Caco-2 (cell line): ENCODE data around the gene CTNNB1. TPM values are rescaled to one million over a fixed set of nuclear protein-coding genes. Genes with fewer than 3 reads are reported as not detected.

Source experiments
- BruUV-seq: library from RNA; stranded (reverse); fragments of 400-500 nt; replicated peaks from 2 replicates; lab custom pipeline; 2021; lab: Mats Ljungman, UMichigan
- CTCF ChIA-PET: fragments of 300-600 bp; sonication (Branson Sonifier 250); formaldehyde crosslinking; loops from one replicate; lab custom pipeline; 2022; ENCODE audit warnings: antibody characterized with exemption; lab: Charles Lee
- POLR2A ChIA-PET: fragments of 300-600 bp; sonication (Branson Sonifier 250); formaldehyde crosslinking; loops from one replicate; lab custom pipeline; 2022; ENCODE audit warnings: antibody characterized with exemption; lab: Charles Lee
- DNase-seq, 2 experiments: peaks; one replicate each; pipeline versions ENCODE4 v3.0.0 to v3.0.0-alpha.2; 2020 to 2022
- H3K27me3 ChIP-seq: replicated peaks from 2 replicates; pipeline ENCODE4 v1.6.0; 2011; ENCODE audit warnings: low read length; ENCODE audit not compliant: control insufficient read depth, insufficient read depth
- H3K36me3 ChIP-seq: 2 replicates; pipeline ENCODE4 v1.5.1; 2011; ENCODE audit warnings: low read length; ENCODE audit not compliant: control insufficient read depth, insufficient read depth
- H3K4me1 ChIP-seq: fragments of 250-450 bp; sonication (Bioruptor Pico); 2 replicates; pipeline ENCODE4 v1.5.1; 2020; ENCODE audit warnings: mild to moderate bottlenecking
- H3K4me3 ChIP-seq: 2 replicates; pipeline ENCODE4 v1.5.1; 2011; ENCODE audit warnings: low read depth, mild to moderate bottlenecking, control low read depth, low read length
- H3K9me3 ChIP-seq: fragments of 250-450 bp; sonication (Bioruptor Pico); 2 replicates; pipeline ENCODE4 v1.5.1; 2020; ENCODE audit warnings: mild to moderate bottlenecking, moderate library complexity
- H3K27ac Mint-ChIP-seq: one replicate; pipeline ENCODE4 v1.8.0; 2022; ENCODE audit warnings: mixed read lengths; ENCODE audit not compliant: unreplicated experiment
- H3K27me3 Mint-ChIP-seq: one replicate; pipeline ENCODE4 v1.8.0; 2022; ENCODE audit warnings: mixed read lengths; ENCODE audit not compliant: insufficient read depth, unreplicated experiment
- H3K36me3 Mint-ChIP-seq: one replicate; pipeline ENCODE4 v1.8.0; 2022; ENCODE audit warnings: mild to moderate bottlenecking, mixed read lengths; ENCODE audit not compliant: insufficient read depth, unreplicated experiment
- H3K4me1 Mint-ChIP-seq: one replicate; pipeline ENCODE4 v1.8.0; 2022; ENCODE audit warnings: low read depth, mixed read lengths; ENCODE audit not compliant: unreplicated experiment
- H3K4me3 Mint-ChIP-seq: one replicate; pipeline ENCODE4 v1.8.0; 2022; ENCODE audit warnings: mild to moderate bottlenecking, moderate library complexity, mixed read lengths; ENCODE audit not compliant: unreplicated experiment
- H3K9me3 Mint-ChIP-seq: one replicate; pipeline ENCODE4 v1.8.0; 2022; ENCODE audit warnings: mixed read lengths; ENCODE audit not compliant: unreplicated experiment
- intact Hi-C: fragments of 100-400 bp; cut with micrococcal nuclease; formaldehyde crosslinking; loops from one replicate; pipeline ENCODE4 v1.10.0; 2022; ENCODE audit not compliant: unreplicated experiment
- total RNA-seq: library from RNA; stranded (reverse); gene quantifications from 2 replicates; pipeline ENCODE4 v1.2.3, GENCODE V29; 2022
- TF ChIP-seq, protein P1 (sequence below), 2 experiments: fragments of 200-600 bp in 1 of 2; IDR thresholded peaks; 1 replicate in 1 of 2; 2 replicates in 1 of 2; pipeline versions ENCODE4 v1.5.1 to v1.8.0; 2011 to 2022; ENCODE audit warnings: antibody characterized with exemption in 1 of 2, control low read depth in 1 of 2, inconsistent platforms in 1 of 2, low read depth in 1 of 2, low read length in 1 of 2, mild to moderate bottlenecking in 1 of 2, moderate library complexity in 1 of 2; ENCODE audit not compliant: insufficient read depth in 1 of 2, severe bottlenecking in 1 of 2, unreplicated experiment in 1 of 2

The CTNNB1 gene
- total RNA-seq, 1 experiment from 2014 or later, result 206 TPM

DNA sequence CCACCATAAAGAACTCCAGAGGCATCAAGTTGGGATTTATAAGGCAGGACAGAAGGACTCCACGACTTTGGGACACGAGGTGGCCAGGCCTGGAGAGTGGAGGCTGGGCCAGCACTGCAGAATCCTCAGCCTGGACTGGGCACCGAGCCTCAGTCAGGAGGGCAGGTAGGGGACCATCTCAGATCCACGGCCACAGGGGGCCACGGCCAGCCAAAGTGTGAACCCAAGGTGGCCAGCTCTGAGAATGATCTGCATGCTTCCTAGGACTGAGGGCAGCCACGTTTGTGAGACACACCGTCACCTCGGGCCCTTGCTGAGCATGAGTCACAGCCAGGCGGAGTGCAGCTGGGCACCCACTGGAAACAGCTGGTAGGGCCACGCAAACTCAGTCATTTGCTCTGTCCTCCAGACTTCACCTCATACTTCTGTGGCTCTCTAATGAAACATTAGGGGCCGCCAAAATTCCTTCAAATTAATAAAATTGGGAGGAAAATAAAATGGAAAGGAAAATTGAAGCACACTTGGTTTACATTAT lies 65.8 kb downstream of the CTNNB1 start:
- Mint-ChIP-seq H3K9me3 (peaks cover 8% of the 10 kb centered on the region), H3K4me1 (no peaks in the 10 kb centered on the region), H3K27me3 (no peaks in the 10 kb centered on the region), H3K4me3 (no peak overlapping the region), H3K36me3 (no peaks in the 10 kb centered on the region), H3K27ac (no peak overlapping the region)
- H3K9me3 ChIP-seq, result no peaks in the 10 kb centered on the region
- peaks cover 10% of the 10 kb centered on the region for H3K4me1 ChIP-seq
- TF ChIP-seq, protein P1, sequence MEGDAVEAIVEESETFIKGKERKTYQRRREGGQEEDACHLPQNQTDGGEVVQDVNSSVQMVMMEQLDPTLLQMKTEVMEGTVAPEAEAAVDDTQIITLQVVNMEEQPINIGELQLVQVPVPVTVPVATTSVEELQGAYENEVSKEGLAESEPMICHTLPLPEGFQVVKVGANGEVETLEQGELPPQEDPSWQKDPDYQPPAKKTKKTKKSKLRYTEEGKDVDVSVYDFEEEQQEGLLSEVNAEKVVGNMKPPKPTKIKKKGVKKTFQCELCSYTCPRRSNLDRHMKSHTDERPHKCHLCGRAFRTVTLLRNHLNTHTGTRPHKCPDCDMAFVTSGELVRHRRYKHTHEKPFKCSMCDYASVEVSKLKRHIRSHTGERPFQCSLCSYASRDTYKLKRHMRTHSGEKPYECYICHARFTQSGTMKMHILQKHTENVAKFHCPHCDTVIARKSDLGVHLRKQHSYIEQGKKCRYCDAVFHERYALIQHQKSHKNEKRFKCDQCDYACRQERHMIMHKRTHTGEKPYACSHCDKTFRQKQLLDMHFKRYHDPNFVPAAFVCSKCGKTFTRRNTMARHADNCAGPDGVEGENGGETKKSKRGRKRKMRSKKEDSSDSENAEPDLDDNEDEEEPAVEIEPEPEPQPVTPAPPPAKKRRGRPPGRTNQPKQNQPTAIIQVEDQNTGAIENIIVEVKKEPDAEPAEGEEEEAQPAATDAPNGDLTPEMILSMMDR (IDR thresholded peaks at IDR 0.05; ENCODE audit: insufficient read depth in 1 of 2, low read depth in 1 of 2, low read length in 1 of 2, severe bottlenecking in 1 of 2, unreplicated experiment in 1 of 2), result no peak
- no peak for DNase-seq
- ChIA-PET POLR2A (no interaction called here), CTCF (no interaction called here)
- H3K4me3 ChIP-seq, result no peak overlapping the region
- no peaks in the 10 kb centered on the region for H3K36me3 ChIP-seq
- BruUV-seq, result no TSS peak
- no peaks in the 10 kb centered on the region for H3K27me3 ChIP-seq
- intact Hi-C loops, result no loop called here

DNA sequence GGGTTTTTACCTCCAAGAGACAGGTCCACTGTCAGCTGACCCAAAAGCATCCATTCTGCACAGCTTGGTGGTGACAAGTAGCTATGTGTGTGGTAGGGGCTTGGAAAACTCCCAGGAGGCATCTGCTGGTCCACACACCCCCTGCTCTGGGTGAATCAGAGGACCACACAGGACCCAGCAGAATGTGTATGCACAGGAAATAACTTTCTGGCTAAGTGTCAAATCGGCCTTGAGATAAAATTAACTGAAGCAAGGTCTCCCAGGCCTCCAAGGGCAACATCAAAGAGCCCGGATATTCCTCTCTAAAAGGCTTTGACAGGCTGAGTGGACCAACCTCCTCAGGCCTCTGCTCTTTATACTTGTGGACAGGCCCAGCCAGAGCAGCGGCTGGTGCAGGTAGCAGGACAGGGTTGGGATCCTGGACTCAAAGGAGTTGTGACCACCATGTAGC lies 66.5 kb downstream of the CTNNB1 start:
- Mint-ChIP-seq H3K4me3 (no peak overlapping the region), H3K27me3 (no peaks in the 10 kb centered on the region), H3K9me3 (peaks cover 8% of the 10 kb centered on the region), H3K4me1 (no peaks in the 10 kb centered on the region), H3K36me3 (no peaks in the 10 kb centered on the region), H3K27ac (no peak overlapping the region)
- Histone ChIP-seq H3K4me1 (peaks cover 10% of the 10 kb centered on the region), H3K9me3 (no peaks in the 10 kb centered on the region), H3K27me3 (no peaks in the 10 kb centered on the region), H3K4me3 (no peak overlapping the region), H3K36me3 (no peaks in the 10 kb centered on the region)
- ChIA-PET CTCF (no interaction called here), POLR2A (no interaction called here)
- intact Hi-C loops, result no loop called here
- no peak for DNase-seq
- no TSS peak for BruUV-seq
- TF ChIP-seq, protein P1 (IDR thresholded peaks at IDR 0.05; ENCODE audit: insufficient read depth in 1 of 2, low read depth in 1 of 2, low read length in 1 of 2, severe bottlenecking in 1 of 2, unreplicated experiment in 1 of 2), result no peak

DNA sequence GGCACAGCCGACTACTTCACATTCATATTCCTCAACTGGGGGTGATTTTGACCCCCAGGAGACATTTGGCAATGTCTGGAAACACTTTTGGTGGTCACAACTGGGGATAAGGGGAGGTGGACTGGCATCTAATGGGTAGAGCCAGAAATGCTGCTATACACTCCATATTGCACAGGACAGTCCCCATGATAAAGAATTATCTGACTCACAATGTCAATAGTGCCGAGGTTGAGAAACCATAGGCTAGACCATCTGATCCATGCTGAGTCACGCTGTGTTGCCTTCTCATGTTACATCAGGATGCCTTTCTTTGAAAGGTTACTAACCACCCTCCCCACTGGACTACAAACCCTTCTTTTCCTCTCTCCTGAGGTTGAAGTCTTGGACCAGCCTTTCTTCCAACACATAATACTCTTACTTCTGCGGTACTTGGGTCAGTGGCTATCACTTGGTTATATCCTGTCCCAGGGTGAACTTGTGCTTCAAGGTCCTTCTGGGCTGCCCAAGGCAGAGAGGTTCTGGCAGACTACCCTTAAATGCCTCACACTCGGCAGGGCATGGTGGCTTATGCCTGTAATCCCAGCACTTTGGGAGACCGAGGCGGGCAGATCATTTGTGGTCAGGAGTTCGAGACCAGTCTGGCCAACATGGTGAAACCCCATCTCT lies 68.8 kb downstream of the CTNNB1 start:
- POLR2A ChIA-PET, result no interaction called here
- H3K27me3 Mint-ChIP-seq, result no peaks in the 10 kb centered on the region
- BruUV-seq, result no TSS peak
- peaks cover 8% of the 10 kb centered on the region for H3K4me1 Mint-ChIP-seq
- H3K27me3 ChIP-seq, result no peaks in the 10 kb centered on the region
- H3K4me3 ChIP-seq, result no peak overlapping the region
- CTCF ChIA-PET, result no interaction called here
- no peaks in the 10 kb centered on the region for H3K36me3 Mint-ChIP-seq
- no peaks in the 10 kb centered on the region for H3K36me3 ChIP-seq
- peak overlapping the region; percentile 64 for H3K27ac Mint-ChIP-seq
- TF ChIP-seq, protein P1 (IDR thresholded peaks at IDR 0.05; ENCODE audit: insufficient read depth in 1 of 2, low read depth in 1 of 2, low read length in 1 of 2, severe bottlenecking in 1 of 2, unreplicated experiment in 1 of 2), result no peak
- peaks cover 20% of the 10 kb centered on the region for H3K9me3 Mint-ChIP-seq
- intact Hi-C loops, result no loop called here
- H3K4me1 ChIP-seq, result peaks cover 10% of the 10 kb centered on the region
- peaks cover 7% of the 10 kb centered on the region for H3K9me3 ChIP-seq
- no peak overlapping the region for H3K4me3 Mint-ChIP-seq
- DNase-seq, result peak; percentile 47 to 68
